Adrenal gland (tissue), 12 donors: ENCODE measurements around the gene ANO4. TPM values are rescaled to one million over a fixed set of nuclear protein-coding genes. Genes with fewer than 3 reads are reported as not detected.

Experiments
- DNase-seq, 7 donors: peaks; one replicate each; pipeline ENCODE4 v3.0.0-alpha.2; 2019 to 2020
- H3K27ac ChIP-seq, 5 donors: fragments of 200-600 bp; sonication (generic) in 4 of 5; 1 replicate in 3 of 5; 2 replicates in 2 of 5; pipeline versions ENCODE4 v1.5.1 to v1.8.0; 2016 to 2020; ENCODE audit warnings: mild to moderate bottlenecking in 1 of 5
- H3K27me3 ChIP-seq: fragments of 200-600 bp; 2 replicates; pipeline ENCODE4 v1.8.0; 2021
- H3K36me3 ChIP-seq, 2 donors: fragments of 200-600 bp; replicated peaks in 1 of 2; 1 replicate in 1 of 2; 2 replicates in 1 of 2; pipeline versions ENCODE4 v1.5.1 to v1.8.0; 2018 to 2022
- H3K4me1 ChIP-seq, 2 donors: fragments of 200-600 bp; replicated peaks in 1 of 2; 1 replicate in 1 of 2; 2 replicates in 1 of 2; pipeline versions ENCODE4 v1.5.1 to v1.8.0; 2018 to 2021
- H3K4me3 ChIP-seq, 4 donors: fragments of 200-600 bp; sonication (generic) in 3 of 4; one replicate each; pipeline ENCODE4 v1.5.1; 2016 to 2018
- H3K9me3 ChIP-seq, 3 donors: fragments of 200-600 bp; sonication (generic) in 1 of 3; replicated peaks in 1 of 3; 1 replicate in 2 of 3; 2 replicates in 1 of 3; pipeline versions ENCODE4 v1.5.1 to v1.8.0; 2016 to 2021
- POLR2A ChIP-seq, 2 donors: fragments of 450-650 bp; IDR thresholded peaks; one replicate each; pipeline ENCODE4 v1.6.1; 2017; ENCODE audit warnings: antibody characterized with exemption in 2 of 2, mild to moderate bottlenecking in 2 of 2, moderate library complexity in 1 of 2
- WGBS, 4 donors: extraction: QIAGEN DNeasy Blood & Tissue Kit in 2 of 4; methylation state at CpG; one replicate each; pipeline versions ENCODE4 v1.1.5 to v1.1.7; 2013 to 2017; 5-methylcytosine and 5-hydroxymethylcytosine counted together
- intact Hi-C, 2 donors: fragments of 100-400 bp; cut with DNase I; formaldehyde crosslinking; loops; one replicate each; pipeline versions ENCODE4 v1.14.1 to v1.15.0; 2022 to 2023
- polyA plus RNA-seq, 3 donors: library from polyadenylated mRNA; stranded (reverse); fragments of 200-250 nt in 2 of 3; fragments of 350-450 nt in 1 of 3; fragmentation: Illumina TruSeq in 1 of 3; extraction: RNeasy Lipid Tissue Mini Kit (QIAGEN cat#74804) in 1 of 3; gene quantifications; one replicate each; pipeline ENCODE4 v1.2.3, GENCODE V29; 2013 to 2014
- total RNA-seq, 9 donors: library from RNA; depleted of rRNA in 4 of 9; stranded (reverse); fragments of >200 nt in 4 of 9; fragments of 120-200 nt in 1 of 9; fragmentation: NEBNext Ultra II Directional in 1 of 9; extraction: Animal tissue kit (Norgen Biotek cat#: 25700) in 1 of 9; gene quantifications; one replicate each; pipeline versions ENCODE4 v1.1.0 to v1.2.4, GENCODE V29; 2013 to 2023
- TF ChIP-seq, protein P1 (sequence below), 6 experiments: fragments of 450-650 bp in 4 of 6; fragments of 200-600 bp in 2 of 6; sonication (generic) in 1 of 6; IDR thresholded peaks; 1 replicate in 5 of 6; 2 replicates in 1 of 6; pipeline versions ENCODE4 v1.5.1 to v1.8.0; 2016 to 2021; ENCODE audit warnings: antibody characterized with exemption in 6 of 6, mild to moderate bottlenecking in 2 of 6, moderate library complexity in 1 of 6
- donor health status: healthy with polysubstance abuse.
- donor health status: Bipolar disorder and iron deficiency.
- donor health status: DM: yes; HTN: yes; CAD: no.
- donor health status: DM: no; HTN: no; CAD: no.
- donor health status: DM: no; HTN: no; CAD: no.
- donor health status: DM: yes; HTN: yes; CAD: no.

ANO4 gene
- total and polyA plus RNA-seq, 12 donors: 5.6 to 37.4 (median 10.2) TPM

DNA sequence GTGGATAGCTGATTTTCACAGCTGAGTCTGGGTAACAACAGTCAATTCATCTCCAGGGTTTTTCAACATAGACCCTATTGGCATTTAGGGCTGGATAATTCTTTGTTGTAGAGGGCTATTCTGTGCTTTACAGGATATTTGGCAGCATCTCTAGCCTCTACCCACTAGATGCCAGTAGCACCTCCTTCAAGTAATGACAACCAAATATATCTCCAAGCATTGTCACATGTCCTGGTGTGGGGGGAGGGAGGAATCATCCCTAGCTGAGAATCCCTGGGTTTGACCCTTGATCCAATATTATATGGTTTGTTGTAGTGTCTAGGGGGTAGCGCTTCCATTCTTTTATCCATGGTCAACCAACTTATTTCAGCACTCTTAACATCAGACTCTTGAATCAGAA, 157.2 kb downstream of the ANO4 start:
- Histone ChIP-seq H3K36me3 (no peaks in the 10 kb centered on the region), H3K4me1 (no peaks in the 10 kb centered on the region), H3K9me3 (no peaks in the 10 kb centered on the region), H3K27ac (no peak overlapping the region), H3K4me3 (no peak overlapping the region), H3K27me3 (no peaks in the 10 kb centered on the region)
- no peak for DNase-seq
- intact Hi-C loops: no loop called here
- WGBS, 4 donors: 94 to 100% (median 100%) methylated on average over 1 of the region's 1 CpG
- no peak for TF ChIP-seq POLR2A (IDR thresholded peaks at IDR 0.05)
- TF ChIP-seq, protein P1, sequence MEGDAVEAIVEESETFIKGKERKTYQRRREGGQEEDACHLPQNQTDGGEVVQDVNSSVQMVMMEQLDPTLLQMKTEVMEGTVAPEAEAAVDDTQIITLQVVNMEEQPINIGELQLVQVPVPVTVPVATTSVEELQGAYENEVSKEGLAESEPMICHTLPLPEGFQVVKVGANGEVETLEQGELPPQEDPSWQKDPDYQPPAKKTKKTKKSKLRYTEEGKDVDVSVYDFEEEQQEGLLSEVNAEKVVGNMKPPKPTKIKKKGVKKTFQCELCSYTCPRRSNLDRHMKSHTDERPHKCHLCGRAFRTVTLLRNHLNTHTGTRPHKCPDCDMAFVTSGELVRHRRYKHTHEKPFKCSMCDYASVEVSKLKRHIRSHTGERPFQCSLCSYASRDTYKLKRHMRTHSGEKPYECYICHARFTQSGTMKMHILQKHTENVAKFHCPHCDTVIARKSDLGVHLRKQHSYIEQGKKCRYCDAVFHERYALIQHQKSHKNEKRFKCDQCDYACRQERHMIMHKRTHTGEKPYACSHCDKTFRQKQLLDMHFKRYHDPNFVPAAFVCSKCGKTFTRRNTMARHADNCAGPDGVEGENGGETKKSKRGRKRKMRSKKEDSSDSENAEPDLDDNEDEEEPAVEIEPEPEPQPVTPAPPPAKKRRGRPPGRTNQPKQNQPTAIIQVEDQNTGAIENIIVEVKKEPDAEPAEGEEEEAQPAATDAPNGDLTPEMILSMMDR (IDR thresholded peaks at IDR 0.05): no peak

DNA sequence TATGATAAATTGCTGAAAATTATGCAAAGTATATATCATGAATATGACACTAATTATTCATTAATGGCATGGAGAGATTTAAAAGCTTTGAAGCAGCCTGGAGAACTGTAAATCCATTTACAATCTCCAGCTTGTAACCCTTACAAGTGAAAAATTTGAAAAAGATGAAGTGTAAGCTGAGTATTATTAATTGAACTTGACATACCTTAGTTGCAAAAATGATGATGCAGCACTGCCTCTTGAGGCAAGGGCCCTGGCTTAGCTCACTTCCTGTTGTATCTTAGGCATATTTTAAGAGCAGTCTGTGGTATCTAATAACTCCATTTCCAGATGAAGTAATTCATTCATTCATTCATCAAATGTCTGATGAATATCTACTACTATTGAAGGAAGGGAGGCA, 158.6 kb downstream of the ANO4 start:
- TF ChIP-seq, protein P1 (IDR thresholded peaks at IDR 0.05): no peak
- no peak for TF ChIP-seq POLR2A (IDR thresholded peaks at IDR 0.05)
- no peak overlapping the region for H3K27ac ChIP-seq
- H3K27me3 ChIP-seq: no peaks in the 10 kb centered on the region
- H3K4me3 ChIP-seq: no peak overlapping the region
- DNase-seq: no peak
- no peaks in the 10 kb centered on the region for H3K4me1 ChIP-seq
- no peaks in the 10 kb centered on the region for H3K36me3 ChIP-seq
- no peaks in the 10 kb centered on the region for H3K9me3 ChIP-seq
- intact Hi-C loops: no loop called here

DNA sequence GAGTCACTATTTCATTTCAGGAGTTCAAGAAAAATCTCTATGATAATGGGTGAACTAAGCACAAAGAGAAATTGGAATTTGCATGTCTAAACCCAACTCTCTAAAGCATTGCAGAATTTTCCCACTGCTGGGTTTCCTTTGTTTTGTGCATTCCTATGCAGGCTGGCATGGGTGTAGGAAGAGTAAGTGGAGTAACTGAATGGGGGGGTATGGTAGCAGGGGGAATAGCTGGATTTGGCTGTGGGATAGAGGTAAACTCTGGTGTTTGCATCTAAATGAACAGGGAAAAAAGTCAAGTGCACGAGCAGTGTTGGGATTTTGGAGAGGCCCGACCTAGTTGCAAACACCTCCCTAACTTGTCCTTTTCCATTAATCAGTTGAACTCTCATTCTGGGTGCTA, 159.1 kb downstream of the ANO4 start:
- Histone ChIP-seq H3K4me1 (no peaks in the 10 kb centered on the region), H3K27me3 (no peaks in the 10 kb centered on the region), H3K36me3 (no peaks in the 10 kb centered on the region), H3K9me3 (no peaks in the 10 kb centered on the region), H3K27ac (no peak overlapping the region), H3K4me3 (no peak overlapping the region)
- 78 to 93% (median 84%) methylated on average over 2 of the region's 2 CpGs for WGBS, 4 donors
- DNase-seq: no peak
- intact Hi-C loops: no loop called here
- TF ChIP-seq, protein P1 (IDR thresholded peaks at IDR 0.05): no peak
- TF ChIP-seq POLR2A (IDR thresholded peaks at IDR 0.05): no peak

DNA sequence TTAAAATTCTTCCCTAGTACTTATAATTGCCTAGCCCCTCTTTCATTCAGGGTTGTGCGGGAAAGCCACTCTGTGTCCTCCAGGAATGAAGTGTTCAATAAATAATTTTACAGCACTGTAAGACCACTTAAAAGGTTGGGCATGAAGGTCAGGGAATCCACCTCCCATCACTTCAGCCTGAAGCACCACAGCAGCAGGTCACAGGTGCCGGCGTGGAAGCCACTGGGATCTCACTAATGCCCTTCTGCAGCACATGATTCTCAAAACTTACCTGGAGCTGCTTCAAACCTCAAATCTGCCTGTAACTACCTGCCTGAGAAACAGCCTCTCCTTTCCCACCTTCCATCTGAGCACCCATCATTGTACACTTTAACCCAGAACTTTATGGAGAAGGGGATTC, 159.5 kb downstream of the ANO4 start:
- DNase-seq: no peak
- Histone ChIP-seq H3K4me3 (no peak overlapping the region), H3K9me3 (no peaks in the 10 kb centered on the region), H3K27ac (no peak overlapping the region), H3K4me1 (no peaks in the 10 kb centered on the region), H3K36me3 (no peaks in the 10 kb centered on the region), H3K27me3 (no peaks in the 10 kb centered on the region)
- TF ChIP-seq POLR2A (IDR thresholded peaks at IDR 0.05): no peak
- TF ChIP-seq, protein P1 (IDR thresholded peaks at IDR 0.05): no peak
- intact Hi-C loops: no loop called here
- 90 to 99% (median 97%) methylated on average over 3 of the region's 3 CpGs for WGBS, 4 donors
